GM21360 (cell line): ENCODE results near the gene NDUFAF4.
A peak's percentile ranks its signal among the peaks of the same experiment; 100 is the strongest.

Source experiments
- ATAC-seq: cut with Tn5 transposase; IDR thresholded peaks from one replicate; pipeline ENCODE4 v1.9.1; 2021; ENCODE audit warnings: mild to moderate bottlenecking, moderate library complexity; ENCODE audit not compliant: unreplicated experiment

The NDUFAF4 gene

GRCh38 chr6:96899451-96899998 lies 1.8 kb upstream of the NDUFAF4 start:
- no peak for ATAC-seq

- ATAC-seq: no peak
These were observed 1.3 kb upstream of the NDUFAF4 start for GRCh38 chr6:96899019-96899418.

- ATAC-seq: no peak
These were observed 655 bp upstream of the NDUFAF4 start for GRCh38 chr6:96898241-96898851.

GRCh38 chr6:96889146-96889545 lies 8.5 kb downstream of the NDUFAF4 start:
- ATAC-seq: no peak

- ATAC-seq: no peak
These were observed 8.9 kb downstream of the NDUFAF4 start for GRCh38 chr6:96888745-96889144.

GRCh38 chr6:96886519-96886918 lies 11.2 kb downstream of the NDUFAF4 start:
- no peak for ATAC-seq

GRCh38 chr6:96885187-96885631 lies 12.5 kb downstream of the NDUFAF4 start:
- peak; percentile 96 for ATAC-seq

- no peak for ATAC-seq
These were observed 19.5 kb downstream of the NDUFAF4 start for GRCh38 chr6:96878143-96878542.

- no peak for ATAC-seq
These were observed 20.7 kb downstream of the NDUFAF4 start for GRCh38 chr6:96876886-96877545.

- no peak for ATAC-seq
These were observed 24.7 kb downstream of the NDUFAF4 start for GRCh38 chr6:96872976-96873375.

- ATAC-seq: no peak
These were observed 32.7 kb downstream of the NDUFAF4 start for GRCh38 chr6:96865055-96865405.

GRCh38 chr6:96864216-96865054 lies 33.3 kb downstream of the NDUFAF4 start:
- ATAC-seq: no peak

GRCh38 chr6:96862560-96862959 lies 35.1 kb downstream of the NDUFAF4 start:
- no peak for ATAC-seq

- no peak for ATAC-seq
These were observed 36.1 kb downstream of the NDUFAF4 start for GRCh38 chr6:96861588-96861987.

- ATAC-seq: no peak
These were observed 40.8 kb downstream of the NDUFAF4 start for GRCh38 chr6:96856856-96857255.

- no peak for ATAC-seq
These were observed 44.6 kb downstream of the NDUFAF4 start for GRCh38 chr6:96853083-96853482.

- ATAC-seq: no peak
These were observed 45.1 kb downstream of the NDUFAF4 start for GRCh38 chr6:96852605-96853004.

- ATAC-seq: no peak
These were observed 45.8 kb downstream of the NDUFAF4 start for GRCh38 chr6:96851858-96852257.

- ATAC-seq: no peak
These were observed 48.1 kb downstream of the NDUFAF4 start for GRCh38 chr6:96849615-96850014.

GRCh38 chr6:96844530-96844929 lies 53.2 kb downstream of the NDUFAF4 start:
- no peak for ATAC-seq

GRCh38 chr6:96841345-96841744 lies 56.3 kb downstream of the NDUFAF4 start:
- ATAC-seq: no peak
